OCI-LY7 (cell line): ENCODE results near the gene GPR137C. TPM values are rescaled to one million over a fixed set of nuclear protein-coding genes. Genes with fewer than 3 reads are reported as not detected.

Source experiments
- BruUV-seq: library from RNA; stranded (reverse); fragments of 400-500 nt; replicated peaks from 2 replicates; lab custom pipeline; 2021; lab: Mats Ljungman, UMichigan
- CTCF ChIA-PET: fragments of 300-600 bp; sonication (Branson Sonifier 250); formaldehyde crosslinking; loops from one replicate; lab custom pipeline; 2022; ENCODE audit warnings: antibody characterized with exemption; ENCODE audit not compliant: unreplicated experiment; lab: Charles Lee
- POLR2A ChIA-PET: fragments of 300-600 bp; sonication (Branson Sonifier 250); formaldehyde crosslinking; loops from one replicate; lab custom pipeline; 2022; ENCODE audit warnings: antibody characterized with exemption; lab: Charles Lee
- DNase-seq: peaks from one replicate; pipeline ENCODE4 v3.0.0-alpha.2; 2015; ENCODE audit warnings: low spot score
- H2AFZ ChIP-seq: fragments of 200-600 bp; sonication (generic), shearing (Covaris generic); 2 replicates; pipeline ENCODE4 v1.6.1; 2014; ENCODE audit warnings: mild to moderate bottlenecking, antibody characterized with exemption, low read length, moderate library complexity
- H3K27ac ChIP-seq: fragments of 200-600 bp; sonication (generic); 2 replicates; pipeline ENCODE4 v1.5.1; 2014; ENCODE audit warnings: mixed run types, low read depth, mild to moderate bottlenecking, moderate library complexity, low read length, inconsistent platforms; ENCODE audit not compliant: poor library complexity, severe bottlenecking
- H3K36me3 ChIP-seq: fragments of 200-600 bp; sonication (generic); 2 replicates; pipeline ENCODE4 v1.6.1; 2014; ENCODE audit warnings: mild to moderate bottlenecking, antibody characterized with exemption, low read length, moderate library complexity, mixed read lengths; ENCODE audit not compliant: insufficient read depth
- H3K4me1 ChIP-seq: fragments of 200-600 bp; sonication (generic); 2 replicates; pipeline ENCODE4 v1.5.1; 2014; ENCODE audit warnings: mild to moderate bottlenecking, low read length; ENCODE audit not compliant: insufficient read depth, poor library complexity, severe bottlenecking
- H3K4me2 ChIP-seq: fragments of 200-600 bp; sonication (generic); 2 replicates; pipeline ENCODE4 v1.6.1; 2014; ENCODE audit warnings: mild to moderate bottlenecking, low read length
- H3K4me3 ChIP-seq: fragments of 200-600 bp; sonication (generic); 2 replicates; pipeline ENCODE4 v1.5.1; 2014; ENCODE audit warnings: mild to moderate bottlenecking, low read depth, low read length; ENCODE audit not compliant: poor library complexity, severe bottlenecking
- H3K79me2 ChIP-seq: fragments of 200-600 bp; sonication (generic); 2 replicates; pipeline ENCODE4 v1.6.1; 2016; ENCODE audit warnings: low read depth, mild to moderate bottlenecking, low read length, moderate library complexity, mixed read lengths; ENCODE audit not compliant: insufficient read depth
- H3K9me2 ChIP-seq: fragments of 200-600 bp; sonication (generic); 2 replicates; pipeline ENCODE4 v1.6.1; 2016; ENCODE audit warnings: mild to moderate bottlenecking, low read length, mixed read lengths; ENCODE audit not compliant: insufficient read depth
- H3K9me3 ChIP-seq: fragments of 200-600 bp; sonication (generic); 2 replicates; pipeline ENCODE4 v1.6.1; 2014; ENCODE audit warnings: mild to moderate bottlenecking, mixed run types, low read length, mixed read lengths
- H4K20me1 ChIP-seq: fragments of 200-600 bp; sonication (generic); 2 replicates; pipeline ENCODE4 v1.6.1; 2014; ENCODE audit warnings: mild to moderate bottlenecking, antibody characterized with exemption, low read length, moderate library complexity, mixed read lengths; ENCODE audit not compliant: insufficient read depth
- EZH2phosphoT487 ChIP-seq: fragments of 200-600 bp; sonication (generic); IDR thresholded peaks from 2 replicates; pipeline ENCODE4 v1.6.1; 2018; ENCODE audit warnings: low read depth, borderline replicate concordance, mild to moderate bottlenecking, mixed run types, antibody characterized with exemption, low read length, moderate library complexity, mixed read lengths
- intact Hi-C: fragments of 100-400 bp; cut with micrococcal nuclease; formaldehyde crosslinking; loops from one replicate; pipeline ENCODE4 v1.10.0; 2022; ENCODE audit not compliant: unreplicated experiment
- total RNA-seq, 2 experiments: library from RNA; depleted of rRNA in 1 of 2; stranded (reverse); fragments of >200 nt in 1 of 2; shearing (Covaris generic) in 1 of 2; gene quantifications; 2 replicates each; pipeline ENCODE4 v1.2.3, GENCODE V29; 2014 to 2022
- TF ChIP-seq, protein P1 (sequence below): fragments of 200-600 bp; sonication (generic); conservative IDR thresholded peaks from 2 replicates; pipeline ENCODE4 v1.5.1; 2014; ENCODE audit warnings: mild to moderate bottlenecking, antibody characterized with exemption, low read length, moderate library complexity, mixed read lengths

The GPR137C gene
- total RNA-seq, 2 experiments from 2014 or later: 1.1 to 3.9 TPM

DNA sequence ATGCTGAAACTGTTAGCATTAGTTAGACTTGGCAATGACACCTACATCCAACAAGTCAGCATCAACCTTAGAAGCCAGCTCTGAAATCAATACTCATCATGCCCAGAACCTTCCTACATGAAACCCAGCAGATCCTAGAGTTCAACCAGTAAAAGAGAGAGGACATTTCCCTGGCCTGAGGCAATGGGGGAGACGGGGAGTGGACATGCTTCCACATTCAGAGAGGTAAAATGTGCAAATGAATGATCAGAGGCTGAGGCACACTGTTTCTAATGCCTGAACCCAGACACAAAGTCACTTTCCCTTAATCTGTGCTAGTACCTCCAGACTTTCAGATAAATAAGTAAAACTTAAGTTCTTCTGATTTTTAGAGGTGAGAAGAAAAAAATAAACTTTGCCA, 108.2 kb downstream of the GPR137C start:
- Histone ChIP-seq H3K27ac (no peak overlapping the region), H3K4me1 (no peaks in the 10 kb centered on the region), H3K79me2 (no peaks in the 10 kb centered on the region), H2AFZ (no peak overlapping the region), H3K9me3 (no peaks in the 10 kb centered on the region), H3K36me3 (peaks cover 71% of the 10 kb centered on the region), H4K20me1 (no peaks in the 10 kb centered on the region), H3K9me2 (no peaks in the 10 kb centered on the region), H3K4me2 (no peak overlapping the region), H3K4me3 (no peak overlapping the region)
- no TSS peak for BruUV-seq
- intact Hi-C loops: no loop called here
- no peak for DNase-seq
- CTCF ChIA-PET: no interaction called here
- TF ChIP-seq, protein P1, sequence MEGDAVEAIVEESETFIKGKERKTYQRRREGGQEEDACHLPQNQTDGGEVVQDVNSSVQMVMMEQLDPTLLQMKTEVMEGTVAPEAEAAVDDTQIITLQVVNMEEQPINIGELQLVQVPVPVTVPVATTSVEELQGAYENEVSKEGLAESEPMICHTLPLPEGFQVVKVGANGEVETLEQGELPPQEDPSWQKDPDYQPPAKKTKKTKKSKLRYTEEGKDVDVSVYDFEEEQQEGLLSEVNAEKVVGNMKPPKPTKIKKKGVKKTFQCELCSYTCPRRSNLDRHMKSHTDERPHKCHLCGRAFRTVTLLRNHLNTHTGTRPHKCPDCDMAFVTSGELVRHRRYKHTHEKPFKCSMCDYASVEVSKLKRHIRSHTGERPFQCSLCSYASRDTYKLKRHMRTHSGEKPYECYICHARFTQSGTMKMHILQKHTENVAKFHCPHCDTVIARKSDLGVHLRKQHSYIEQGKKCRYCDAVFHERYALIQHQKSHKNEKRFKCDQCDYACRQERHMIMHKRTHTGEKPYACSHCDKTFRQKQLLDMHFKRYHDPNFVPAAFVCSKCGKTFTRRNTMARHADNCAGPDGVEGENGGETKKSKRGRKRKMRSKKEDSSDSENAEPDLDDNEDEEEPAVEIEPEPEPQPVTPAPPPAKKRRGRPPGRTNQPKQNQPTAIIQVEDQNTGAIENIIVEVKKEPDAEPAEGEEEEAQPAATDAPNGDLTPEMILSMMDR: no peak
- TF ChIP-seq EZH2phosphoT487: no peak
- POLR2A ChIA-PET: interaction anchor here (0.6 to 0.8 kb wide), 3 partner anchors 10 to 151 kb away, joined by 3 read pairs; no protein-coding TSS in a partner anchor

DNA sequence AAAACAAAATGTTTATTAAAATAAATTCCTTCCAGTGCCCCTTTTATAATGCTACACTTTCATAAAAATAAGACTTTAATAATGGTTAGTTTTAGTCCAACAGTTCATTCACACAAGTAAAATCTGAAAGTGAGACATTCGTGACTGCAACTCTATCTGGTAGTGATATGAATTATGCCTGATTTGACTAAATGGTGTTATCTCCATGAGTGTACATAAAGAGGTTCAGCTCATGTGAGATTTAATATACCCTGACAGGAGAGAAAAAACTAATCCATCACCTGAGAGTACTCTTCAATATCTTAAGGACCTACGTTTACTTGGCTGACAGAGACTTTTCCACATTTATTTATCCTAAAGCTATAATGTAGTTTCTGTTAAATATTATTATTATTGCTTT, 108.7 kb downstream of the GPR137C start:
- peaks cover 73% of the 10 kb centered on the region for H3K36me3 ChIP-seq
- H3K4me1 ChIP-seq: no peaks in the 10 kb centered on the region
- H4K20me1 ChIP-seq: no peaks in the 10 kb centered on the region
- TF ChIP-seq, protein P1: no peak
- no peak for TF ChIP-seq EZH2phosphoT487
- no peak overlapping the region for H3K4me2 ChIP-seq
- DNase-seq: no peak
- no peak overlapping the region for H3K4me3 ChIP-seq
- intact Hi-C loops: no loop called here
- no peak overlapping the region for H2AFZ ChIP-seq
- no peaks in the 10 kb centered on the region for H3K9me3 ChIP-seq
- CTCF ChIA-PET: no interaction called here
- POLR2A ChIA-PET: interaction anchor here (0.6 kb wide), 2 partner anchors 62 to 175 kb away, joined by 3 read pairs; no protein-coding TSS in a partner anchor
- H3K79me2 ChIP-seq: no peaks in the 10 kb centered on the region
- no peak overlapping the region for H3K27ac ChIP-seq
- no TSS peak for BruUV-seq
- no peaks in the 10 kb centered on the region for H3K9me2 ChIP-seq

DNA sequence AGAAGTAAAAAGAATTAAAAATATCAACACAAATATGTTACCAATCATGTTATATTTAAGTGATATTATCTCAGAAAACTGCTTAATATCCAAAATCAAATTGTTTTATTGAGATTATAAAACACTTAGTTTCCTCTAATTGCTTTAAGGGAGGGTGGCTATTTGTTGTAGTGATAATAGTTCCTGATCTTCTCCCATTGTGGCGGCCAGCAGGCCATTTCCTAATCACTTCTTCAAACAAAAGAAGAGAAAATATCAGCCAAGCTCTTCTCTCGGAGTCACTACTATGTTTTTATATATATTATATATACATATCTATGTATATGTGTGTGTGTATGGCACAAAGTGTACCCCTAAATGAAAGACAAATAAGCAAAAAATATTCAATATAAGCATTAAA, 111.2 kb downstream of the GPR137C start:
- no peaks in the 10 kb centered on the region for H4K20me1 ChIP-seq
- no peak overlapping the region for H2AFZ ChIP-seq
- ChIA-PET POLR2A (no interaction called here), CTCF (no interaction called here)
- H3K4me1 ChIP-seq: no peaks in the 10 kb centered on the region
- DNase-seq: no peak
- H3K9me3 ChIP-seq: no peaks in the 10 kb centered on the region
- no peak for TF ChIP-seq EZH2phosphoT487
- TF ChIP-seq, protein P1: no peak
- intact Hi-C loops: no loop called here
- peaks cover 65% of the 10 kb centered on the region for H3K36me3 ChIP-seq
- H3K9me2 ChIP-seq: no peaks in the 10 kb centered on the region
- no peak overlapping the region for H3K4me2 ChIP-seq
- no TSS peak for BruUV-seq
- H3K27ac ChIP-seq: no peak overlapping the region
- no peaks in the 10 kb centered on the region for H3K79me2 ChIP-seq
- H3K4me3 ChIP-seq: no peak overlapping the region
